Effector CD4-positive, alpha-beta T cell (primary cell): ENCODE measurements around the gene GRIK2.

Source experiments
- DNase-seq: peaks from one replicate; pipeline ENCODE4 v3.0.0-alpha.2; 2020

Gene GRIK2

DNA sequence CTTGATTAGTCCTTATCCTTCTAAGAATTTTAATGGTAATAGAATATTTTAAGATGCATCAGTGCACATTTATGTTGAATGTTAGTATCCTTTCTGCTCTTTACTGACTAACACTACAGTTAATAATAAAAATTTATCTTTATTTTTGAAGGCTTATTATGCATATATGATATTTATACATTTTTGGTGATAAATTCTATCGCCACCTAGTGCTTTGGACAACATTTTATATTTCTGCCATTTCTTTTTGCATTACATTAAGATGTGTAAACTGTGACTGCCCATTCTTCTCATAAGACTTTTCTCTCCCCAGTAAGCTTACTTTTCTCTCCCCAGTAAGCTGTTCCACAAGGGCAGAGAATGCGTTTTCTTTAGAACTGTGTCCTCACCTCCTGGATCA, 252.3 kb downstream of the GRIK2 start:
- DNase-seq: no peak

DNA sequence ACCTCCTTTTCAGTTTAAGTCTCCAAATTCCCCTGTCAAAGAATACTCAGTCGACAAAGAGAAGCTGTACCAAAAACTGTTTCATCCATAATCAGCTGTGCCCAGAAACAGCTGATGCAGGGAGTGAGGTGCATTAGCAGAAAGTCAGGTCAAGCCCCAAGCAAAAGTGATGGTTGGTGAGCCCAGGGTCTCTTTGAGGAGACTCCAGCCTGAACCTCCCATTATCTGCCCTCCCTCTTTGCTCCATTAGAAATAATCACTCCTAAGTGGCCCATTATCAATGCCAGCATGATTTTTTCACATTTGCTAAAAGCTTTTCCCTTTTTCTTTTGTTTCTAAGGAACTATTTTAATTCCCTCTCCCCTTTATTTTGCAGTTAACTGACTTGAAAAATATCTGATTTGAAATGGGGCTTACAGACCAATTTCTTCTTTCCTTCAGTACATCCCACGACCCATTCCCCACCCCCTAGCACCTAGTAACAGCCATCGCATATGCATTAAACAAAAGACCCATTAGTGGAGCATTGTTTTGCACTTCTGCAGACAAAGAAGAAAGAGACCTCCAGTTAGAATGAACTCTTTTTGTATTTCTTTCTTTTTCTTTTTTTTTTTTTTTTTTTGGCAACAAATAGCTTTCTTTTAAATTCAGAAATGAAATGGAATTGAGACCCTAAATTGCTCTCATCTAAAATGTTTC, 257.0 kb downstream of the GRIK2 start:
- DNase-seq: no peak

DNA sequence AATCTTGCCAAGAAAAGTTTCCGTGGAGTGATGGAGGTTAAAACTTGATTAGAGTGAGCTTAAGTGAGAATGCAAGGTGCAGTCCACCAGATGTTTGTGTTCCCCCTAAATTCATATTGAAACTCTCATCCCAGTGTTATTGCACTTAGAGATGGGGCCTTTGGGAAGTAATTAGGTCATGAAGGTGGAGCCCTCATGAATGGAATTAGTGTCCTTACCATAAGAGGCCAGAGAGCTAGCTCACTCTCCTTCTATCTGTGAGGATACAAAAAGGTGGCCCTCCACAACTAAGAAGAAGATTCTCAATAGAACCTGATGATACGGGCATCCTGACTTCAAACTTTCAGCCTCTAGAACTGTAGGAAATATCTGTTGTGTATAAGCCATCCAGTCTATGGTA, 258.6 kb downstream of the GRIK2 start:
- DNase-seq: no peak

DNA sequence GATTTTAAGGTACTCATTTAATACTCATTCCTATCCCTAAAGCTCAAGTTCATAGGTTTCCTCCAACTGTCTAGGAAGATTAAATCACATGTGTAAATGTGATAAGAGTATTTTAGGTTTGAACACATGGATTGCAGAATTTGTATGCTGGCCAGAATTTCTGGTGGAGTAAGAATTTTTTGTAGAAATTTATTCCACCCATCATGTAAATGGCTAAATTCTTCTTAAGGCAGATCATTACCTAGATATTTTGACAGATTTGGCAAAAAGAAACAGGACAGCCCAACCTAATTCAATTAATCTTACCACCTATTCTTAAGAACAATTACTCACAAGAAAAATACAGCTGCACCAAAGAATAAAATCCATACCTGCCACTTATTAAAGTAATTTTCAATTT, 261.6 kb downstream of the GRIK2 start:
- DNase-seq: no peak

DNA sequence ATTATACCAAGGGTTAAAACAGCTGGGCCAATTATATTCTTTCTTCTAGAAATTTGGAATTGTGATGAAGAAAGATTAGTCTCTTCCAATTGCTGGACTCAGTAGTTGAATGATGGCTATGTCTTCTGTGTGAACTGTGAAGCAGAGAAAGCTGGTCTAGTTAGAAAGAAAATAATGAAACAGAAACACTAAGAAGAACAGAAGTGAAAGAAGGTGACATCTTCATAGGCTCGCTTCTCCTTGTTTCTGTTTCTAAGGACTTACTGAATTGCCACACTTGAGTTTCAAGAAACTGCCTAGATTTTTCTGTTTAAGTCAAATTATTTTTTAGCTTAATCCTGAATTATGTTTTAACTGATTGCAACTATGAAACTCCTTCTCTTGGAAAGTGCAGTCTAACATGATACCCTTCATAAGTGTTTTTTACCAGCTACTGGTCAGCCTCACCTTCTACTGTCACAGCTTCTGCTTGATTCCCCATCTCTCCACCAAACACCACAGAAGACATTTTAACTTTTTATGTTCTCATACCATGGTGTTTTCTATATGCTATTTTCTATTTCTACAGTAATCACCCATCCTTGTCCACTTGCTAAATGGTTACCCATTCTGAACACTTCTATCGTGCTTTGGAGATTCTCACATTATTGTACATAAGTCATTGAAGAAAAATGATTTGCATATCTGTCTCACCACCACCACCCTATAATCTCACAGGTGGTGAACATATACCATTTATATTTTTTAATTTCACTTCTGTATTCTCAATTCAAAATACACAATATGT, 268.8 kb downstream of the GRIK2 start:
- no peak for DNase-seq

DNA sequence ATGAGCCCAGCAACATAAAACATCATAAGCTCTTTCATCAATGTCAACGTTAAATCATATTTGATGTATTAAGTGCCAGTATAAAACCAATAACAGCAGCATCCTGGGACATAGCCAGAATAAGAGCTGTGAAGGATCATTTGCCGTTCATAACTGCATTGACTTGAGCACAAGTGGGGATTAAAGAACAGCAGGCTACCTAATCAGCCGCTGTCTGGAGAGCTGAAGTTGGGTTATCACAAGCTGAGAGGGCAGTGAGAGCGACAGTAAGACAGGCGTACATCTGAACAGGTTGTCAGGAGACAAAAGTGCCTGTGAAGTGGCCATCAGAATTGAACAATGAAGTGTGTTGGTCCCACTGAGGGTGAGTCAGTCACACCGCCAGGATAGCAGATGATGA, 269.6 kb downstream of the GRIK2 start:
- DNase-seq: no peak

DNA sequence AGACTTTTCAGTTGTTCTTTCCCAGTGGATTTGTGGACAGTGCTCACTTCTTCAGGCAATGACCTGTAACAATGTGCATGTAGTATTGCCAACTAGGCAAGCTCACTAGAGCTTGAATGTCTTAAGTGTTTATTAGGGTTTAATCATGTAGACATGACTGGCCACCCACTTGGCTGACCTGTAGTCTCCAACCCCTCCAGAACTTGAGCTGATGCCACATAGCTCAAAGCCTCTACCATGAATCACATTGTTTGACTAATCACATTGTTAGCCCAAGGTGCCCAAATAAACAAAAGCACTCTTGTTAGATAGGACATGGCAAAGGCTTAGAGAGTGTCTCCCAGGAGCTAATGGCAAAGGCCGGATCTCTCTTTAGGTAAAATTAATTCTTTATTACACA, 272.7 kb downstream of the GRIK2 start:
- no peak for DNase-seq

DNA sequence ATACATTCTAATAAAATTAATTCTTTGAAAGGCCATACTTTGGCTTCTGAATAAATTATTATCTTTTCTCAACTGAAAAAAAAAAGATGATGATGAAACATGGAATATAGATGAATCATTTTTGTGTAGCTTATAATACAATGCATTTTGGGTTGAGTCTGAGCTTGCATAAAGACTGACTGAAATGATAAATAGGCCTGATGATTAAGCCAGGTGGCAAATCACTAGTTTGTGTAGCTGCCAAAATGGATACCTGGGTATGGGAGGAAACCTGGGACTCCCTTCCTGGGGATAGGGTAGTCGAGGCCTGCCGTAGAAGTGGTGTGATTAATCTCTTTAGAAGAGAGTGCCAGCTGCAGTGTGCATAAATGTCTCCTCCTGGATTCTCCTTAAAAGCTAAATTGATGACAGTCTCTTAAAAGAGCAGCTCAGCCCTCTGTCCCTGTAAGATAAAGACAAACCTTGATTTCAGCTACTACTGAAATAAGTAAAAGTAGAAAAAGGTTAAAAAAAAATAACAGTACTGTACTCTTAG, 275.1 kb downstream of the GRIK2 start:
- DNase-seq: no peak

DNA sequence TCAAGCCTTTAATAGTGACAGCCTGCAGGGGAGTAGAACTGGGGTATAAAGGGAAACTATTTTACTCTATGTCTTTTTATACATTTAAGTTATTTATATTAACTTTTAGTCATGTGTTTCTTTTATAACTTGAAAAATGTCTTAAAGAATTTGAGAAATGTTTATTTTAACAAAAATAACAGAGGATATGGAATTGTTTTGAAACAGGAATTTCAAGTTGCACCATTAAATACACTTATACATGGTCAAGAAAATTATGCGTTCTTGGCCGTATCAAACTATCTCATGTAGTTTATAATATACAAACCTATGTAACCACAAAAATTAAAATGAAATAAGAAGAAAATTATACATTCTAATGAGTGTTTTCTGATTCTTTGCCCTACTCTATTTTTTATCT, 282.7 kb downstream of the GRIK2 start:
- DNase-seq: no peak

DNA sequence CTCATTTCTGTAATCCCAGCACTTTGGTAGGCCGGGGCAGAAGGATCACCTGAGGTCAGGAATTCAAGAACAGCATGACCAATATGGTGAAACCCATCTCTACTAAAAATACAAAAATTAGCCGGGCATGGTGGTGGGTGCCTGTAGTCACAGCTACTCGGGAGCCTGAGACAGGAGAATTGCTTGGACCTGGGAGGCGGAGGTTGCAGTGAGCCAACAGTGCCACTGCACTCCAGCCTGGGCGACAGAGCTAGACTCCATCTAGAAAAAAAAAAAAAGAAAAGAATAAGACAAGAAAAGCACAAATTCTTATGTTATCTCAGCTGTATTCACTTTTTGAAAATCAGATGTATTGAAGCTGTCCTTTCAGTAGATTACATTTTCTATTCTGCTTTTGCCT, 289.4 kb downstream of the GRIK2 start:
- no peak for DNase-seq

DNA sequence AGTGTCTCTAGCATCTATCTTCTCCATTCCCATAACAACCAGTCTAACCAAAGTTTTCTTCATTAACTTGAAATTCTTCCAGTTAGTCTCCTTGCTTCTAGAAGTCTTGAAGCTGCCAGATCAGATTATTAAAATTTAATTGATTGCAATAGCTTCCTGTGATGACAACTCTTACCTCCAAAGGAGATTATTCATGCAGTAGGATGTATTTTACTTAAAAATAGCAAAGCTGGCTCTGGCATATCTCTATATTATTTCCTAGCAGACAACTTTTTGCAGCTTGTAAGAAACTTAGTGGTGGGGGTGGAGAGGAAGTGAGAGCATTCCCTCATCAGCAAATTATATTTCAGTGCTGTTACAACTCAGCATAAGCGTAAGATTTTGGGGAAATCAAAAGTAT, 290.4 kb downstream of the GRIK2 start:
- no peak for DNase-seq

DNA sequence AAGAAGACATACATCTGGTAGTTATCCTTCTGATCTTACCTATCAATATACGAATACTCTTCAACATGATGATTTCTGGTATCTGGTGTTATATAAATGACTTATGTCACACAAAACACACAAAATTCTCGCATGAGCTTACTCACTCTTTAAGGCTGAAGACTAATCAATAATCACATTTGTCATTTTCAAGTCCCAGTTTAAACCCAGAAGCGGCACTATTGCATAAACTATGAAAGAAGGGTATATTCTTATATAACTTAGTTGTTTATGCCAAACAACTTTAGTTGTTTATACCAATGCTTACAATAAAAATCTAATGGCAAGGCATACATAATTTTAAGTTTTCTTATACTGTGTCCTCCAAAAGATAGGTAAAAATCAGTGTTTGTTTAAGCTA, 293.1 kb downstream of the GRIK2 start:
- no peak for DNase-seq

DNA sequence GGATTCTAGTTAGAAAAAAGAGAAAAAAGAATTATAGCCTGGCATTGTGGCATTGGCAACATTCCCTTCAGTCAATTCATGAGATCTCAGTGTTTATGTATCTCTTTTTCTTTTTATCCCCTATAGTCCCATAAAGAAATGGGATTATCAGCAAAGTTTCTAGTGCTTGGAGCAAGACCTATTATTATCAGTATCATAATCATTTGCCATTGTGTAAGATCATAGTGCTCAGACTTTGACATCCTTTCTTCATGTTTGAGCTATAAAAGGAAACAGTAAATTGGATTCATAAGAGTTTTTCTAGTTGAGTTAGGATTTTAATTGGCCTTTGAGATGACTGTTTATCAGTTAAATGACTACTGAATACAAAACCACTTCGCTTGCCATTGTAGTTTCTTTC, 295.6 kb downstream of the GRIK2 start:
- no peak for DNase-seq

DNA sequence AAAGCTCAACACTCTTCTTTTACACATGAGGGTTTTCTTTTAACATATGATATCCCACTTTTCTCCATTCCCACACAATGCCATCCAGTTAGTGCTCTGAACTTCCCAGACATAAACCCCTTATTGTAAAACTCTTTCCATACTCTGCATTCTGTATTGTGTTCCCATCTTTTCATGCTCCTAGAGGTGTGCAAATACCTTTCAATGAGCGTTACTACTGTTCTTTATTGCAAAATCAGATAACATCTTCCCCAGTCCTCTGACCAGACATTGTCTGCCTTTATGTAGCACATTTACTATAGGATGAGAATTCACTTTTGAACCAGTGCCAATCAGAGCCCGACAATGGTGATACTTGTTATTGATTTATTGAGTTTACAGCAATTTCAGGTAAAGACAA, 296.2 kb downstream of the GRIK2 start:
- no peak for DNase-seq

DNA sequence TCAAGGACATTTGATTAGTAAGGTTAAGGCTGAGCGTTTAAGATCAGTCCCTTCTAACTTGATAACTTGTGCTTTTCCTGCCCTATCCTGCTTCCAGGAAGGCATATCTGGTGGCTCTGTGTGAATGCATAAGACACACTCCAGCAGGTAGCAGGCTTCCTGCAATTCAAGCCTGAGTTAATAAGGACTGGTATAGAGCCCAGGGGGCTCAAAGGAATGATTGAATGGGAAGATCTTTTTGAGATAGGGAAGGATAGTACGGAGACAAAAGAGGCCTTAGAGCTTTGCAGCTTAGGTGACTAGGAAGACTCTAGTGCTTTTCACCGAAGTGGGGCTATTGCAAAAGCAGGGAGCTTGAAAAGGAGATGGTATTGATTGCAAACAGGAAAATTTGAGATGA, 307.1 kb downstream of the GRIK2 start:
- DNase-seq: no peak

DNA sequence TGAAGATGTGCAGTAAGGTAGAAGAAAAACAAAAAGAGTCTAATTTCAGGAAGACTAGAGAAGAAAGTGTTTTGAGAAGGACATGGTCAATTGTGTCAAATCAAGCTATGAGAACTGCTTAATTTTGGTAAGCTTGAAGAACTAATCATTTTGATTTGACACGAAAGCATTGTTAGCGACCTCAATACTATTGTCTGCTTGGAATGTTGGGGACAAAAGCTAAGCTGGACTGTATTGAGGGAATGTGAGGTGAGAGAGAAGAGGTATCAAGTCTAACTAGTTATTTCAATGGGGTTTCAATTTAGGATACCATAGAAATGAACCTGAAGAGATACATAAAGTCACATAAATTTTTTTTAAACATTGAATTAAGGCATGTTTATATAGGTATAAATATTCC, 309.8 kb downstream of the GRIK2 start:
- DNase-seq: no peak

DNA sequence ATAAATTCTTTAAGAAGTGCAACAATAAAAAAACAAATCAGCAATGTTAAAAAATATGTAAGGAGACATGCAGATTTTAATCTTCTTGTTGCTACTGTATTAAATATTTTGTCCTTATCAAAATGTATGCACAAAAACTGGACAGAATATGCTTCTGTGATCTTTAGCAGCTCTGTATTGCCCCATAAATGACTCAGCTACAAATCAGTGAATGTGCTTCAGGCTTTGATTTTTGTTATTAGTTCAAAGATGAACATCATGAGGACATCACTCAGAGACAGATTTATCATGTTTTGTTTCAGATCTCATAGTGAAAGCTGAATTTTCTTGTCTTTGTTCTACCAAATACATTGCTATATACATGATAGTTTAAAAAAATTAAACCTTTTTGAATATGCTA, 312.4 kb downstream of the GRIK2 start:
- DNase-seq: no peak

DNA sequence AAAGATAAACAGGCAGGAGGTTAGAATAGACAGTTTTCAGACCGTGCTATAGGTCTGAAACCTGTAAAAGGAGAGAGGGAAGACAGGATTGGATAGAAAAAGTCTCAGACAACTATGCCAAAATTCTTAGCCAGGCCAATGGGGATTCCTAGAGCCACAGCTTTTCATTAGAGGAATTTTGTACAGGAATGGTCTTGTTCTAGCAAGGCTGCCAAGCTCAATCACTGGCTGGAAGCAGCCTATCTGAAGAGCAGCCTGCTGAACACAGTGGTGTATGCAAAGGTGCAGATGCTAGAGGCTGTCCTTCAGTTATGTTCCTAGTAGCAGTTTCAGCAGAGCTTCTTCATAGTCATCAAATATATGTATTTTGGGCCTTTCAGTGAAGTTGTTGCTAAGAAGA, 313.1 kb downstream of the GRIK2 start:
- DNase-seq: no peak

DNA sequence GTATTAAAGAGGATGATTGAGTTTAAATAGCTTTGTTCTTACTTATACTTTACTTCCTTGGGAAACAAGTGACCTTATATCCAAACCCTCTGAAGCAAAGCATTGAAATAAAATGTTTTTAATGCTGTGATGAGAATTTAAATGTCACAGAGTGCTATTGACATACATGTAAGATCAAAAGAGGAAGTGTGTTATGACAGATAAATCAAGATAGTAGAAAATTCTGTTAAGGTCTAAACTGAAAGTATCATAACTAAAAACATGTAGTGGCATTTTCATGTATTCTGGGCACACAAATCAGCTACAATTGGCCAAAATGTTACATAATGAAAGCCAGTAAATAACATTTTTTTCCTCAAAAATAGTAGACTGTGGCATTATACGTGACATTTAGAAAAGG, 318.0 kb downstream of the GRIK2 start:
- no peak for DNase-seq

DNA sequence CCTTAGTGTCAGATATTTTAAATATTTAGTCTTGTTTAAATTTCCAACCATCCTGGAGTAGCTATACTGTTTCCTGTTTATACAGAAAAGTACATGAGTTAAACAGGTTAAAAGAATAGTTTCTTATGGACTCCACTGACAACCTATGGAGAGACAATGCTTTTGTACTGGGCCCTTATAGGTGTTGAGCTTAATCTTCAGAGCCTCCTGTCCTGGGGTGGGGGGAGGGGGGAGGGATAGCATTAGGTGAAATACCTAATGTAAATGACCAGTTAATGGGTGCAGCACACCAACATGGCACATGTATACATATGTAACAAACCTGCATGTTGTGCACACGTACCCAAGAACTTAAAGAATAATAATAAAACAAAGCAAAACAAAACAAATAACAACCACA, 322.9 kb downstream of the GRIK2 start:
- no peak for DNase-seq

DNA sequence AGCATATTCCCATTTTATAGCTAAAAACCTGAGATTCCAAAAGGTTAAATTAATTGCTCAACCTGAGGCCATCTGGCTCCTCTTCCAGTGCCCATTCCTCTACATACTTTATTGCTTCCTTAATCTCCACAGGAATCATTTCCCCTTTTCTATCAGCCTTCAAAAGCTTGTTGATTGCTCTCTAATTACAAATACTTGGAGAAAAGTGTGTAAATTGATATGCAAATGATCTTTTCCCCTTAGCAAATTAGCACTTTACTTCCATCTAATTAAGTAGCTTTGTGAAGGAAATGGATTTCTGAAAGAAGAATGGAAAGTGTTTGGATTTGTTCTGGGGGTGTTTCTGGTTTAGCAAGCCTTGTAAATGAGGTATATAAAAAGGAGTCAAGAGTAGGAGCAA, 323.3 kb downstream of the GRIK2 start:
- DNase-seq: no peak

DNA sequence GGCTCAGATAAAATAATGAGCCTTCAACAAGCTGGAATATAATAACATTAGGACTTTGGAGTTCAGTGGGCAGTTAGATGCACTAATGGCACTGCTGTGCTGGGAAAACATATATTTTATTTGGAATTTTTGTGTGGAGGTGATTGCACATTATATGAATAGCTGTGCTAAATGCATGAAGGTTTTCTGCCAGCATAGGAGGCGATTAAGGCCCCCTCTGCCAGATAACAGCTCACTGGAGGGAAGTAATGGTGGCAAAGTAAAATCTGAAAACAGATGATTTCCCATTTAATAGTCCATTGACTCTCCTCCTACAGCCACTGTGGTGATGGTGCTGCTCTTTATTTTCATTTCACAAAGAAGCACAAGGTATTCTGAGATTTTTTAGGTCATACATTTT, 326.0 kb downstream of the GRIK2 start:
- DNase-seq: no peak

DNA sequence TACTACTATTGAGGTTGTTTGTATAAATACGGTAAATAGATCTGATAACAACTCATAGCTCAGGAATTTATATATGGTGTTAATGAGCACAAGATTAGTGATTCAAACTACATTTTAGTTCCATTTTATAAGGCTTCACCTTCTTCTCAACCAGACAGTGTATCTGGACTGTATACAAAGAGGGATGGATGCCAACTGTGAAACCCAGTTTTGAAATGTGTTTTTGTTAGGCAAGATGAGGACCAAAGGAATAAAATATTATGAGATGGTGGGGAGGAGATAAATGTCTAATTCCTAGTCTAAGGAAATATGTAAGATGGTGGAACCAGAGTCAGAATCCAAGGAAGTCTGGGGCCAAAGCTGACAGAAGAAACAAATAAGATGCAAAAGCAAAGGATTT, 329.0 kb downstream of the GRIK2 start:
- DNase-seq: no peak

DNA sequence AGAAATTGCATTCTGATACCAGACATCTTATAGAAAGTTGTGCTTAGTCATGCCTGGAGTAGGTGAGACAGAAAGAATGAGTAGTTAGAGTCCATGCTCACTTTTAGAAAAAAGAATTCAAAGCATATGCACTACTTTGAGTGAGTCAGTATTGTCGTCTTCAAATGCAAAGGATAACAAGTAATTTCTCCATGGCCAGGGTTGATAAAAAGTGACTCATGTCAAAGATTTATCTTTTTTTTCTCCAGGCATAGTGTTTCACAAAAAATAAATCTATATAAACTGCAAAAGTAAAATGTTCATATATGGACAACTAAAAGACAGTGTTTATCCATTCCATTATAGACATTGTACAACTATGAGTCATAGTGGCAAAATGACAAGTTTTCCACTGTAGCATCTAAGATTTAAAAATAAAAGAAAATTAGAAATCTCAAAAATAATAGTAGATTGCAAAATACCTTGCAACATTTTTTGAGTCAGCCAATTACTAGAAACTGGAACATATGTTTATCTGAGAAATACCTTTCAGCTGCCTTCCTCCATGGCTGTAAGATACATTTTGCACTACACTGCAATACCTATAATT, 329.6 kb downstream of the GRIK2 start:
- no peak for DNase-seq
